ENCODE data around the gene MACROD2.

DNA sequence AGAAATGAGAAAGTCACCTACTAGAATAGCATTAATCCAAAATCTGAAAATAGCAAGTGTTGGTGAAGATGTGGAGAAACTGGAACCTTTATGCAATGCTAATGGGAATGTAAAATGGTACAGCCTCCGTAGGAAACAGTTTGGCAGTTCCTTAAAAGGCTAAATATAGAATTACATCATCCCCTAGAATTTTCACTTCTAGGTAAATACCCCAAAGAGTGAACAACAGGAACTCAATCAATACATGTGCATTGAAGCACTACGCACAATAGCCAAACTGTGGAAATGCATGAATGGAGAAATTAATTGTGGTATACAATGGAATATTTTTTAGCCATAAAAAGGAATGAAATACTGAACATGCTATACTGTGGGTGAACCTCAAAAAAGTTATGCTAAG, 1324.1 kb downstream of the MACROD2 start:
- TF ChIP-seq POLR2AphosphoS5 (IDR thresholded peaks at IDR 0.05; ENCODE audit: low read depth, low read length) (no peak), REST (IDR thresholded peaks at IDR 0.05; ENCODE audit: insufficient read depth in 1 of 2, low read depth in 2 of 2, low read length in 2 of 2) (no peak), SIN3A (IDR thresholded peaks at IDR 0.05; ENCODE audit: borderline replicate concordance, insufficient read depth, low read length) (no peak), FOXP2 (optimal IDR thresholded peaks at IDR 0.05; ENCODE audit: borderline replicate concordance, extremely low read depth, extremely low read length, insufficient read depth) (no peak), TAF1 (IDR thresholded peaks at IDR 0.05; ENCODE audit: borderline replicate concordance, insufficient read depth, low read length) (no peak)
